GM21367 (cell line): ENCODE measurements around the gene GAK.

ENCODE experiments used
- ATAC-seq: cut with Tn5 transposase; IDR thresholded peaks from one replicate; pipeline ENCODE4 v1.9.1; 2021; ENCODE audit not compliant: unreplicated experiment

The GAK gene

DNA sequence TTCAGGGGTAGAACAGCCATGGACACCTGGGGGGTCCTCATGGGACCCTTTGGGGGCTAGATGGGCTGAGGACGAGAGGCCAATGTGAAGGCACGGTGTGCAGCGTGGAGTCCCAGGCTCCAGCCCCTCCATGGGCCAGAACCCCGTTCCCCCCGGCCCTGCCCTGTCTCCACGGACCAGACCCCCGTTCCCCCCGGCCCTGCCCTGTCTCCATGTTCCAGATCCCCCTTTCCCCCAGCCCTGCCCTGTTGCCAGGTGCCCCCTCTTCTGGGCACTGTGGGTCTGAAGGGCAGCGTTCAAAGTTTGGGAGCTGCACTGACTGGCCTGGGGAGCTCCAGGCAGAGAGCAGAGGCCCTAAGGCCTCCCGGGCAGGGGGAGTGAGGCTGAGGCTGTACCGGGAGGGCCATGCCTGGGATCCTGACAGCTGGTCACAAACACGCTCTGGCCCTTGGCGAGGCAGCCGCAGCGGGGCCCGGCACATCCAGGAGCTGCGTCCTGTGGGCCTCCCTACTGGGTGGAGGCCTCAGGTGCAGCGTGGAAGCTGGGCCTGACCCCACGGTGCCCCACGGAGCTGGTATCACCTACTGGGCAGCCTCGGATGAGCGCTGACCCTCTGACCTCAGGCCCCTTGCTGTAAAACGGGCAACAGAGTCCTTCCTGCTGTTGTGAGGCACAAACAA lies 32.4 kb upstream of the GAK start:
- no peak for ATAC-seq

DNA sequence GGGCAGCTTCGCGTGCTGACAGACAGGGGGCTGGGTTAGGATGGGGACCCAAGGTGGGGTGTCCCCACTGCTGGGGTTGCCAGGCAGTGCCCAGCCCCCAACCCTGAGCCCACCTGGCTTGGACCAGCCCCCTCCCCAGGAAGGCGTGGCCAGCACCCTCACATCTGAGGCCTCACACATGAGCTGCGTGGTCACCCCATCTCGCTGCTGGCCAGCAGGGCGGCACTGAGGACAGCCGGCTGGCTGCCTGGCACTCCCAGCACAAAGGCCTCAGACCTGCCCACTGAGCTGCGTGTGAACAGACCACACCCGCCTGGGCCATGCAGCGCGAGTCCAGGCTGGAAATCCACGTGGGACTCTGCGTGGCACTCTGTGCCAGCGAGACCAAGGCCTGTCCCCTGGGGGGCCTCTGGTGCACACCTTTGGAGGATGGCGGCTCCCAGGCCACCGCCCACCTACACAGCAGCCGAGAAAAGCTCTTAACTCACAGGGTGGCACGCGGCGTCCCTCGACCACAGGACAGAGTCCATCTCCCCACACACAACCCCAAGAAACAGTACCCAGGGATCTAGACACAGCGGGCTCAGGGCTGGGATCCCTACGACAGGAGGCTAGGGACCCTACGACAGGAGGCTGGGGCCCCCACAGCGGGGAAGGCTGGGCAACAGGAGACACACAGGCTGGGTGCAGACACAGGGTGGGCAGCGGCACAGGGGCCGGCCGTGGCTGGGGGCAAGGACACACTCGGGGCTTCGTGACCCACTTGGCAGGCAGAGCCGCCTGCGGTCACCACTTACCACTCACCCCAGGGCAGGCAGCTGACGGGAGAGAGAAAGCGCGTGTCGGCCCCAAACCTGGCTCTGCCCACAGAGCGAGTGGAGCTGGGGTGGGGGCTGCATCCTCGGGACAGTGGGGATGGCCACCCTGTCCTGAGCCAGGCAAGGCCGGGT lies 31.4 kb upstream of the GAK start:
- ATAC-seq = no peak

DNA sequence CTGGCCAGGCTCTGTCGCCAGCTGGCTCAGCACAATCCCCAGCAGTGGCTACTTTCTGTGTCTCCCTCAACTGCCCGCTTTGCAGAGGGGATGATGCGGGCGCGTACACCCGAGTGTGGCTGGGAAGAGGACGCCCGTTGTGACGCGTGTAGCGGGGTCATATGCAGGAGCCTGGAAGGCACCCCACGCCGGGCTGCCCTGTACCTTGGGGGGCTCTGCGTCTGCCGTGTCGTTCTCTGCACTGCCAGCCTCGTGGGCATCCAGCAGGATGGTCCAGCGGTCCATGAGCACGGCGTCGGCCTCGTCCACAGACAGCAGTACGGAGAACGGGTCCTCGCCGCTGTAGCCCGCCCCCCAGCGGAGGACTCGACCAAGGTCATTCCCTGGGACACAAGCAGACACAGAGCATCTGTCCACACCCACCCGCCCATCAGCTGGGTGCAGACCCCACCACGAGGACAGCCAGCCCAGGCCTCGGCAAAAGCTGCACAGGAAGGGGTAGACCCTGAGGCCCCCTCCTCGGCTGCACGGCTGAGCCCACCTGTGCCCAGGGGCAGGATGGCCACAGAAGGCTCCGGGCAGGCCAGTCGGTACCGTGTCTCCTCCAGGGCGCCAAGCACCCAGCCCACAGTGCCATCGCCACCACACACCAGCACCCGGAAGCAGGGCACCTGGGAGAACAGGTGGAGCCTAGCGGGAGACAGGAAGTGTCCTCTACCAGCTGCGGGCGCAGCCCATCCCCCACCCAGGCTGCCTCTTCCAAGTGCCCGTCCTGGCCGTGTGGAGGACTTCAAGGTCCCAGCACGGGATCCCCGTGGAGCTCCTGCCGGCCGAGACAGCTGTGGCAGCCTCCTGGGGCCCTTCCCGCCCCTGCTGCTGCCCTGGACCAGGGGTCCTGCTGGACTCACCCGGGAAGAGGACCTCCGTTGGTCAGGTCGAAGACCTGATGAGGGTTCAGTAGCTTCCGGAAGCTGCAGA lies 30.4 kb upstream of the GAK start:
- no peak for ATAC-seq

DNA sequence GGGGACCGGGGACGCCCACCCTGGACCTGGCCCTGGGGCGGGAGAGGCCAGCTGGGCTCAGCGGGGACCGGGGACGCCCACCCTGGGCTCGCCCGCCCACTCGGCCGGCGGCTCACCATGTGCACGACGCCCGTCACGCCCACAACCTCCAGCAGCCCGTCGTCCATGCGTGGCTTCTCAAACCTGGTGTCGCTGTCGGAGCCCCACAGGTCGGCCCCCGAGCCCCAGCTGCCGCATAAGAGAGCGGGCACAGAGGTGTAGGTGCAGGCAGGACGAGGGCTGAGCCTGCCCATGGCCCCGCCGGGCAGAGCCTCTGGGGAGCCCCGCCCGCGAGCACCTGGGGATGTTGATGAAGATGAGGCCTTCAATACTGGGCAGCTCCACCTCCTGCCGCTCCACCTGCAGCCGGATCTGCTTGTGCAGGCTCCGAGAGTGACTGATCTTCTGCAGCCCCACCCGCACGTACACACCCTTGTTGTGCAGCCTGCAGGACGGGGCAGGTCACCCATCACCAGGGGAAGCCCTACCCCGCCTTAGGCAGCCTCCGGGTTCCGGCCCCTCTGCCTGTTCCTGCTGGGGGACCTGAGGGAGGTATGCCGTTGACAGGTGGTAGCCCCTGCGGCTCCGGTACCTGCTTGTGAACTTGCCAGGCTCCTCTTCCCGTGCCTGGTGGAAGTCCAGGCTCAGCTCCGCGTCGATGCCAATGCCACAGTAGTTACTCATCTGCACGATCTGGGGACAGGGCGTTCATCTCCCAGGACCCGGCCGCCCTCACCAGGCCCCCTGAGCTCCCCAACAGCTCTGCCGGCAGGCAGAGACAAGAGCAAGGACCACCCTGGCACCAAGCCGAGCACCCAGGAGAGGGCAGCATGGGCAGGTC lies 29.5 kb upstream of the GAK start:
- no peak for ATAC-seq

DNA sequence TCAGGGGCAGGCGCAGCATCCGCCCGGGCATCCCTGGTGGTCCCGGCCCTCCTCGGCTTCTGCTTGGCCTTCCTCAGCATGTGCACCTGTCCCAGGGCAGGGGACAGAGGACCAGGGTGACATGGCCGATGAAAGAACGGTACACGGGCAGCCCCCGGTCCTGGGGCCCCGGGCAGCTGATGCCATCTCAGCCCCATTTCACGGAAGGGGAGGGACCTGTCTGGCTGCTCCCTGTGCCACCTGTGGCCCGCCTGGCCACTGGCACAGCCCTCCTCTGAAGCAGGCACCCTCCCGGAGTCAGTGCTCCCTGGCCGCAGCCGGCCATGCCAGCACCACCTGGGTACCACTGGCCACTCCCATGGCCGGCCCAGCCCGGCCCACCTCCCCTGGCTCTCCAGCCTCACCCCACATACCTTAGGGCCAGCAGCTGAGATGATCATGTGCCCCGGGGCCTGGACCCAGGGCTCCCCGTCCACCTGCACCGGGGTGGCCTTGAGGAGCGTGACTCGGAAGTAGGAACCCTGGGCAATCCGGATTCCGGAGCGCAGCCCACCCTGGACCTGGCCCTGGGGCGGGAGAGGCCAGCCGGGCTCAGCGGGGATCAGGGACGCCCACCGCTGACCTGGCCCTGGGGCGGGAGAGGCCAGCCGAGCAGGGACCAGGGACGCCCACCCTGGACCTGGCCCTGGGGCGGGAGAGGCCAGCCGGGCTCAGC lies 28.7 kb upstream of the GAK start:
- ATAC-seq = no peak

DNA sequence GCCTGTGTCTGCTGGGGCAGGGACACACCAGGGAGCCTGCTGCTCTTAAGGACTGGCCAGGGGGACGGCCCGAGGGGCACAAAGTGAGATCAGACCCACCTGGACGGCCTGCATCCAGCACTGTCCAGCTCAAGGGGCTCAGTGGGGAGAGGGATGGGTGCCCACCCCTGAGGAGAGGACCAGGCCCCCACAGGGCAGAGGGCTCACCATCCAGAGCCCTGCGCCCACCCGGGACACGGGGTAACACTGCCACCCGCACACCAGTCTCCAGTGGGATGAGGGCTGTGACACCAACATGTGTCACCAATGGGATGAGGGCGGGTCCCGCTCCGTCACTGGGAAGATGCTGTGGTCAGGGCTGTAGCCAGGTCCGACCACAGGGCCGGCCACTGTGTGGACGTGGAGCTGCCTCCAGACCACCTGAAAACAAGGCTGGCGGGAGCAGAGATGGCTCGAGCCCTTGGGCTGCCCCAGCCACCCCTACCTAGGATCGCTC lies 28.1 kb upstream of the GAK start:
- no peak for ATAC-seq

DNA sequence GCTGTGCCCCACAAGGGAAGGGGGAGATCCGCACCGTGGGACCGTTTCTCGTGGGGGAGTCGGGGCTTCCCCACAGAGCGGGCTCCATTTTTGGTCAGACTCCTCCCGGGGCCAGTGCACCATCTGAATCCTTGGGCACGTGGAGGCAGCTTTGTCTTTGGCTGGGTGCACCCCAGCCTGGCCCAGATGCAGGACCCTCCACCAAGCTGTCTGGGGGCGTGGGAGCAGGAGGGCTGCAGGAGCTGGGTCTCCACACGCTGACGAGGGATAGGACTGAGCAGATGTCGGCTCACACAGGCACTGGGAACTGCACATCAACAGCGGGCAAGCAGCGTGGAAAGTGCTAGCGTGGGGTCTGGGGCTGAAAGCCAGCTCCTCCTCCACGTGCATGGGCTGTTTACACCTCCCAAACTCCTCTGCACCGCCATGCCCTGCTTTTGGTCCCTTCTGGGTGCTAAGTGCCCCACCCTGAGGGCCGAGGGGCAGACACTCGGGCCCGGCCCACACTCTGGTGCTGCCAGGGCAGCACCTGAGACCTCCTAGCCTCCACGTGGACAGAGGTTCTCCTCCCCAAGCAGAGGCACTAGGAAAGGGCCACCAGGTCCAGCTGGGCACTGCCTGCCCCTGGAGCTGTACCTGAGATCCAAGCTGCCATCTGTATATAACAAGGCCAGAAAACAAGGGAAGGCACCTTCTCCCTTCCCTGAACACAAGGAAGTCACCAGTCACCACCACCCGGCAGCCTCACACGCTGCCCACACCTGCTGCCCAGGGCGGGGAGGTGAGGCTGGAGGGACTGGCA lies 27.4 kb upstream of the GAK start:
- ATAC-seq = no peak

DNA sequence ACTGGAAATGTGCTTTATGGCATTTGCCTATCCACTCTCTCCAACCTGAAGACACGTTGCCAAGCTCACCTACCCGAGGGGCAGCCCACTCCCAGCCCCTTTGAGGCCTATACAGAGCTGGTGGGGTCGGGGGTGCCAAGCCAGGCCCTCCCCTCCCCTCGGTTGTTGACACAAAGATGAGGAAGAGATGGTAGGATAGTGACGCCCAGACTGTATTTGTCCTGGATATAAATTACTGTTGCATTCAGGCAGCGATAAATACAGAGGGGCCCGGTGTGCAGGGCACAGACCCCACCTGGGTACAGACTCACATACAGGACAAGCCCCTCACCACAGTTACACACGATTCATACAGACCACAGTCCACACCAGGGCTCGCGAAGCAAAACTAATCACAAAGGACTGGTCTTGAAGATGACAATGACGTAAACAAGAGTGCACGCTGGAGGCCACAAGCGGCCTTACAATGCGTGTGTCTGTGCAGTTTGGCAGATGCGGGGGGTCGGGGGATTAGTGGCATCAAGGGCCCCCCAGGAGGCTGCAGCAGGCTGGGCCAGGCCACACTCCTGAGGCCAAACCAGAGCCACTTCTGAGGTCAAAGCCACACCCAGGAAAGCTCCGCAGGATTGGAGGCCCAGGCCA lies 26.7 kb upstream of the GAK start:
- ATAC-seq = no peak

DNA sequence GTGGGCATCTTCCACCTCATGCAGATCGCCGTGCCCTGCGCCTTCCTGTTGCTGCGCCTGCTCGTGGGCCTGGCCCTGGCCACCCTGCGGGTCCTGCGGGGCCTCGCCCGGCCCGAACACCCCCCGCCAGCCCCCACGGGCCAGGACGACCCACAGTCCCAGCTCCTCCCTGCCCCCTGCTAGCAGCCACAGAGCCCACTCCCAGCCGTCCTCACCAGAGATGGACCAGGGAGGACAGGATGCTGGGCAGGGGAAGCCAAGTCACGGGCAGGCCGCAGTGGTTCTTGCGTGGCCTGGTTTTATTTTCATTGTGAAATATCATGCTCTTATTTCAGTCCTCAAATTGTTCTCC lies 26.2 kb upstream of the GAK start:
- ATAC-seq = no peak

DNA sequence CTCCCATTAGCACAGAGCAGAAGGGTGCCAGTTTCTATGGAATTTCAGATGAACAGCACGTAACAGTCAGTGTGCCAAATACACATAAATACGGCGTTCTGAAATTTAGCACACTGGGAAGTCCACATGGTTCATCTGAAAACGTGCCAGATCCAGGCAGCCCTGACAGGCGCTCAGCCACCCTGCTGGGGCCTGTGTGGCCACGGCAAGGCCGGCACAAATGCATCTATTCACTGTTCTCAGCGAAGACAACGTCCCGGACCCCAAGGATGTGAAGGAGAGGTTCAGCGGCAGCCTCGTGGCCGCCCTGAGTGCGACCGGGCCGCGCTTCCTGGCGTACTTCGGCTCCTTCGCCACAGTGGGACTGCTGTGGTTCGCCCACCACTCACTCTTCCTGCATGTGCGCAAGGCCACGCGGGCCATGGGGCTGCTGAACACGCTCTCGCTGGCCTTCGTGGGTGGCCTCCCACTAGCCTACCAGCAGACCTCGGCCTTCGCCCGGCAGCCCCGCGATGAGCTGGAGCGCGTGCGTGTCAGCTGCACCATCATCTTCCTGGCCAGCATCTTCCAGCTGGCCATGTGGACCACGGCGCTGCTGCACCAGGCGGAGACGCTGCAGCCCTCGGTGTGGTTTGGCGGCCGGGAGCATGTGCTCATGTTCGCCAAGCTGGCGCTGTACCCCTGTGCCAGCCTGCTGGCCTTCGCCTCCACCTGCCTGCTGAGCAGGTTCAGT lies 25.6 kb upstream of the GAK start:
- ATAC-seq = no peak

DNA sequence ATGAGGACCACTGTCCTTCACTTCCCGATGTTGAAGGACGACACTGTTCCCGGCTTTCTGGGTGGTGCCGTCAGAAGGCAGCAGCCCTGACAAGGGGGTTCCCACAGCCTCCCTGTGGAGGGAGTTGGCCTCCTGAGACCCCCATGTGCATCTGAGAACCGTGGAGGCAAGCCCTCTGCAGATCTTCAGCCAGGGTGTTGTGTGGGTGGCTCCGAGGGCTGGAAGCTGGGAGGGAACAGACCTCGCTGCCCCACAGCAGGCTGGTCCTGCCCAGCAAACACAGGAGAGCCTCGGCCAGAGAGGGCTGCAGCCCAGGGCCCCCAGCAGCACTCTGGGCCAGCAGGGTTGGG lies 25.1 kb upstream of the GAK start:
- no peak for ATAC-seq

DNA sequence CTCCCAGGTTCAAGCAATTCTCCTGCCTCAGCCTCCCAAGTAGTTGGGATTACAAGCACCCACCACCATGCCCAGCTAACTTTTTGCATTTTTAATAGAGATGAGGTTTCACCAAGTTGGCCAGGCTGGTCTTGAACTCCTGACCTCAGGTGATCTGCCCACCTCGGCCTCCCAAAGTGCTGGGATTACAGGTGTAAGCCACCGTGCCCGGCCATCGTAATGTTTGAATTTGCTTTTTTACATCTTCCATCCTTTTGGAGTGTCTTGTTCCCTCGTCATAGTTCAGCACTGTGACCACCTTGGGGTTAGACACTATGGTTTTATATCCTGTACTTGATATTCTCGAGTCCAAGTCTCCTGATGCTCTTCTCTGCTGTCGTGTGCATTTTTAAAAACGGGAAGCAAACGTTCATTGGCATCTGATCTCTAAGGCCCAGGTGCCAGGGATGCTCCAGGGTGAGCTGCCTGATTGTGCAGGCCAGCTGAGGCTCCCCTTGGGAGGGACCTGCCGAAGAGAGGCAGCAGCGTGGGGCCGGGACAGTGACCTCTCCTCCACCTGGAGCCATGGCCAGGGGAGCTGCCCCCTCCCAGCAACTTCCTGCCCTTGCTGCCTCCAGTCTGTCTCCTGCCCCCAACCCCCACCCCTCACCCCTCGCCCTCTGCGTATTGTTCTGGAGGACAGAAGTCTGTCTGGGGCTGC lies 24.6 kb upstream of the GAK start:
- no peak for ATAC-seq

DNA sequence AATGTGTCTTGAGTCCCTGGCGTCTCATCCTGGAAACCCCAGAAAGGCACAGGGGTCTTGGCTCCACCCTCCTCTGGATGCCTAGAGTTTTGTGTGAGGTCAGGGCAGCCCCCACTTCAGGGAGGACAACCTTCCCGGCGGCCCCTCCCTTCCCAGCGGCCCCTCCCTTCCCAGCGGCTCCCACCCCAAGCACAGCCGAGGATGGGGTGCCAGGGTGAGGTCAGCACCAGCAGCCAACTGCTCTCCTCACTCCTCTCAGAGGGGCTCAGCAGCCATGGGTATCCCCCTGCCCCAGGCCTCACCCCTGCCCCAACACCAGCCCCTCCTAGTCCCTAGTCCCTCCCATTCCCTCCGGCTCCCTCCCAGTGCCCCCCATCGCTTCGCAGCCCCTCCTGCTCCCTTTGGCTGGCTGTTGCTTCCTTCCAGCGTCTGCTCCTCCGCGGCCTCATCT lies 23.8 kb upstream of the GAK start:
- ATAC-seq = no peak

DNA sequence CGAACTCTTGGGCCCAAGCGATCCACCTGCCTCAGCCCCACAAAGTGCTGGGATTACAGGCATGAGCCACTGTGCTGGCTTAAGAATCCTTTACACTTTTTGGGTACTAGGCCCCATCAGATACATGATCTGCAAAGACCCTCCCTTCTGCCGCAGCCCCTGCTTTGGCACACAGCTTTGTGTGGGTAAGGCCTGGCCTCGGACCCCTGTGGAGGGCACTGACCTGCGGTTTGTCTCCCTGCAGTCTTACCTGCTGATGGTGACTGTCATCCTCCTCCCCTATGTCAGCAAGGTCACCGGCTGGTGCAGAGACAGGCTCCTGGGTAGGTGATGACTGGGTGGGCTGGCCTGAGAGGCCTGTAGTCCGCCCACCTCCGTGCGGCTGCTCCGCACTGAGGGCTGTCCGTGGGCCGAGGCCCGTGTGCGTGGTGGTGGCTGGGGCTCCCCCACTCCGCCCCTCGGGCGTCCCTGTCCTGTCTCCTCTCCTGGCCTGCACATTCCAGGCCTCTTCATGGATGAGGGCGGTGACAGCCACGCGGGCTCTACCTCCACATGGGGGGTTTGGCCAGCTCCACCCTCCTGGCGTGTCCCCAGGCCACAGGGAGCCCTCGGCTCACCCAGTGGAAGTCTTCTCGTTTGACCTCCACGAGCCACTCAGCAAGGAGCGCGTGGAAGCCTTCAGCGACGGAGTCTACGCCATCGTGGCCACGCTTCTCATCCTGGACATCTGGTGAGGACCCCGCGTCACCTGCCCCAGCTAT lies 23.2 kb upstream of the GAK start:
- ATAC-seq = no peak

DNA sequence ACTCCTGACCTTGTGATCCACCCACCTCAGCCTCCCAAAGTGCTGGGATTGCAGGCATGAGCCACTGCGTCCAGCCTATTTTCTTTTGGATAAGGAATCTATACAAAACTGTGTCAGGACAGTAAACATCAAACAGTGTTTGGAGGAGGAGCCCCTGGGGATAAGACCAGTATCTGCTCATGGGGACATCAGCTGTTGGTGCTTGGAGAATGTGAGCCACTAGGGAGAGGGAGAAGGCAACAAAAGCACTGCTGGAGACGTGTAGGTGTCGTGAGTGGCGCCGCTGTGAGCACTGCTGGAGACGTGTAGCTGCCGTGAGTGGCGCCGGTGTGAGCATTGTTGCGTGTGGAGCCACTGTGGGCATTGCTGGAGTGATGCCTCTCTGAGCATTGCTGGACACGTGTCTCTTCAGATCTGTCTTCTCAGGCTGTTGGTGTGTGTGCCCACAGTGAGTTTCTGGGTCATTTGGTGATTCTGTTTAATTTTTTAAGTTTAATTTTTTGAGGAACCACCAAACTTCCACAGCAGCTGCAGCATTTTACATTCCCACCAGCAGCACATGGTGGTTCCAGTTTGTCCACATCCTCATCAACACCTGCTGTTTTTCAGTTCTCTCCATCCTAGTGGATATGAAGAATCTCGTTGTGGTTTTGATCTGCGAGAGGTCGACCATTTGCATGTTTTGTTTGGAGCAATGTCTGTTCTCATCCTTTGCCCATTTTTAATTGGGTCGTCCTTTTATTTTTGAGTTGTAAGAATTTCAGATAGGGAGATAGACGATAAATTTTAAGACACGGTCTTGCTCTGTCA lies 22.3 kb upstream of the GAK start:
- no peak for ATAC-seq

DNA sequence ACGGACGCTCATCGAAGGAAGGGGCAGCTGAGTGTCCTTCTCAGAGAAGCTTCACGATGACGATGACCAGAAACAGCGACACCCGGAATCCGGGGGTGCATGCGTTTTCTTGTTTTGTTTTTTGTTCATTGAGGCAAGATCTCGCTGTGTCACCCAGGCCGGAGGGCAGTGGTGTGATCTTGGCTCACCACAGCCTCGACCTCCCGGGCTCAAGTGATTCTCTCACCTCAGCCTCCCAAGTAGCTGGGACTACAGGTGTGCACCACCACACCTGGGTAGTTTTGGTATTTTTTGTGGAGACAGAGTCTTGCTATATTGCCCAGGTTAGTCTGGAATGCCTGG lies 21.4 kb upstream of the GAK start:
- no peak for ATAC-seq
